Uterine smooth muscle cell (primary cell): ENCODE measurements around the gene SLC25A26. TPM values are rescaled to one million over a fixed set of nuclear protein-coding genes. Genes with fewer than 3 reads are reported as not detected.

Experiments
- total RNA-seq: library from RNA; depleted of rRNA; stranded (reverse); fragments of >200 nt; gene quantifications from 2 replicates; pipeline ENCODE4 v1.2.3, GENCODE V29; 2014

SLC25A26 gene, protein sequence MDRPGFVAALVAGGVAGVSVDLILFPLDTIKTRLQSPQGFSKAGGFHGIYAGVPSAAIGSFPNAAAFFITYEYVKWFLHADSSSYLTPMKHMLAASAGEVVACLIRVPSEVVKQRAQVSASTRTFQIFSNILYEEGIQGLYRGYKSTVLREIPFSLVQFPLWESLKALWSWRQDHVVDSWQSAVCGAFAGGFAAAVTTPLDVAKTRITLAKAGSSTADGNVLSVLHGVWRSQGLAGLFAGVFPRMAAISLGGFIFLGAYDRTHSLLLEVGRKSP
- total RNA-seq: 16.9 and 21.7 TPM in 2 replicates

DNA sequence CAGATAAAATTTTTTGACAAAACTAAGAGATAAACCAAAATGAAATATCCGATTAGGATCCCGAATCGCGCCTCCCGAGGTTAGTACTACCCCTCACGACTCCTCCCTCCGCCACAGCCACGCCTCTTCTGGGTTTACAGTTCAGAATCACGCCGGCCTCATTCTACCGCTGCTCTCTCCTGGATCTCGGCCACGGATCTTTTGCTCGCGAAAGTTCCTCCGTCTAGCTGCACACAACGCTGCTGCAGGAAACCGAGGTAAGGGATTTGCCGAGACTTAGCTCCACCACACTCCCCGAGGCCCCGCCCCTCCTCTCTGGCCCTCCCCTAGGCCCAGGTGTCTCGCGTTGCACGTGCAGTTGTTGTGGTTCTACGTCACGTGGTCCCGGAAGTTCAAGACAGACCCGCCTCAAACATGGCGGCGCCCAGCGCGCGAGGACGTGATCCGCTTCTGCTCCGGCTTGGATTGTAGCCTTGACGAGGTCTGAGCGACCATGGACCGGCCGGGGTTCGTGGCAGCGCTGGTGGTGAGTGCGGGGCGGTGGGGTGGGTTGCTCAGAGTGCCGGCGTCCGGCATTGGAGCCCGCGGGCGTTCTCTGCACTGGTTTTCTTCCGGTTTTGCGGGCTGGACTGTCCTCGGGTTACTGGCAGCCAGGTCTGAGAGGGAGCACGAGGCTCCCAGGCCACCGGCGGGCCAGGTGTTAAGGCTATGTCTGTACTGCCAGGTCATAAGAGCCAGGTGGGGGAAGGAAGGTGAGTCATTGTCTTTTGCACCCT lies at the start of gene SLC25A26:
TSS of gene SLC25A26 (plus strand) at position 400 of the 776 bp plus-strand sequence. CDS start at position 494, 94 bp downstream.

Other genes with a start within 250 kb of the SLC25A26 start
- gene MAGI1, start 182.1 kb upstream of the SLC25A26 start, total RNA-seq: 12.7 and 19.6 TPM in 2 replicates